Measurements from ENCODE around the gene KSR2.

KSR2 gene

DNA sequence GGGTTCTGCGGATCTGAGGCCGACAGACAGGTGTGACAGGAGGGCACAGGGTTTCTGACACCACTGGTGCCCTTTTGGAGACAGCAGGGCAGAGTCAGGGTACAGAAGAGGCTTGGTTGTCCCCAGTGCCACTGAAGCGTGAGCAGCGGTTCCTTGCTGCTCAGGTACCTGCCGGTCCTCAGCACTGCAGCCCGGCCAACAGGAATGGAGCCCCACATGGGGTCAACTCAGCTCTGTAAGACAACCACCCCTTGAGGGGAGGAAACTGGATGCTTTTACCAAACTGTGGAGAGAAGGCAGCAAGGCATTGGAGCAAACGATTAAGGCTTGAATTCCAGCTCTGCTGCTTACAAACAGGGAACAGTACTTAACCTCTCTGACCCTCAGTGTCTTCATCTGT is 361.0 kb downstream of the KSR2 start:
- no peak for DNase-seq (ENCODE audit: low read depth)
- no peak overlapping the region for H3K4me3 ChIP-seq (ENCODE audit: low read length)
- no peak for TF ChIP-seq CTCF (conservative IDR thresholded peaks at IDR 0.05; ENCODE audit: low read length)

DNA sequence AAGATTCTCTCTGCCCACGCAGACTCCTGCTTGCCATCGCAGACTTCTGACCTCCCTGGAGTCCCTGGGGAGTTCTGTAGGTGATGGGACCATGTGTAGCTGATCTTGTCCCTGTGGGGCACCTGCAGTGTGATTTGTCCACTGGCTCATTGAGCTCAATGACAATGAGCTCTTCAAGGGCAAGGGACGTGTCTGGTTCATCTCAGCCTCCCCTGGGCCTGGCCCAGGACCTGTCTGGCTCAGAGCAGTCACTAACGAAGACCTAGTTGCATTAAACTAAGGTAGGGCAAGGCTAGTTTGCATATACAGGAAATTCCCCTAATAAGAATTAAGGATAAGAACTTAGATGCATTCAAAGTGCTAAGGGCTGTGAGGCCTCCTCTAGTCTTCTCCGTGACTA is 361.8 kb downstream of the KSR2 start:
- TF ChIP-seq CTCF (conservative IDR thresholded peaks at IDR 0.05; ENCODE audit: low read length): no peak
- no peak overlapping the region for H3K4me3 ChIP-seq (ENCODE audit: low read length)
- no peak for DNase-seq (ENCODE audit: low read depth)

DNA sequence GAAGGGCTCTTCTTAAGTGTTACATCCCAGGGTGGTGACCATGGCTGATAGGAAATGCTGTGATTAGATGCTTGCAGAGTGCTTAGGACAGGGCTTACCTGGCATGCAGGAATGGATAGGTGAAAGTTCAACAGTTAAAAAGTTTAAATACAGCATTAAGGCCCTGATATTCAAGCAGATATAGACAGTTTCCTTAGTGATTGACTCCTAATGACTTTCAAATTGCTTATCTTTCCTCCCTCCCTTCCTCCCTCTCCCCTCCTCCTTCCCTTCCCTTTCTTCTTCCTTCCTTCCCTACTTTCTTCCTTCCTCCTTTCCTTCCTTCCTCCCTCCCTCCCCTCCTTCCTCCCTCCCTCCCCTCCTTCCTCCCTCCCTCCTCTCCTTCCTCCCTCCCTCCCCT is 362.8 kb downstream of the KSR2 start:
- no peak for TF ChIP-seq CTCF (conservative IDR thresholded peaks at IDR 0.05; ENCODE audit: low read length)
- DNase-seq (ENCODE audit: low read depth): no peak
- H3K4me3 ChIP-seq (ENCODE audit: low read length): no peak overlapping the region

GRCh38 chr12:117603316-117604113 is 365.3 kb downstream of the KSR2 start:
- no peak for TF ChIP-seq CTCF (conservative IDR thresholded peaks at IDR 0.05; ENCODE audit: low read length)
- H3K4me3 ChIP-seq (ENCODE audit: low read length): no peak overlapping the region
- no peak for DNase-seq (ENCODE audit: low read depth)

DNA sequence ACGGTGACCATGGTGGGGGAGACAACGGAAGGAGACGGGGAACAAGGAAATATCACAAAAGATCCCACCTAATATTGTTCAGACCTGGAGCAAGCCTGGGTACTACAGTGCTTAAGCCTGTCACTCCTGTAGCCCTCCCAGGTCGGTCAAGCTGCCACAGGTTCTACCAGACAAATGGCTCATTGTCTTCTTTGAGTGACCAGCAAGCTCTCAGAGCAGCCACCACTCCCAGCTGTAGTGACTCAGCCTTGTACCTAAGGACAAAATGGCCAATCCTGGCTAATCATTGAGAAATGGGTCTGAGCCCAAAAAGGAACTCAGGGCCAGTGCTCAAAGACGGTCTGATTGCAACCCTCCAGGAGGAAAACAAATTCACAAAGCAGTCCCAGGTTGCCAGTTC is 368.9 kb downstream of the KSR2 start:
- H3K4me3 ChIP-seq (ENCODE audit: low read length): no peak overlapping the region
- no peak for TF ChIP-seq CTCF (conservative IDR thresholded peaks at IDR 0.05; ENCODE audit: low read length)
- no peak for DNase-seq (ENCODE audit: low read depth)

DNA sequence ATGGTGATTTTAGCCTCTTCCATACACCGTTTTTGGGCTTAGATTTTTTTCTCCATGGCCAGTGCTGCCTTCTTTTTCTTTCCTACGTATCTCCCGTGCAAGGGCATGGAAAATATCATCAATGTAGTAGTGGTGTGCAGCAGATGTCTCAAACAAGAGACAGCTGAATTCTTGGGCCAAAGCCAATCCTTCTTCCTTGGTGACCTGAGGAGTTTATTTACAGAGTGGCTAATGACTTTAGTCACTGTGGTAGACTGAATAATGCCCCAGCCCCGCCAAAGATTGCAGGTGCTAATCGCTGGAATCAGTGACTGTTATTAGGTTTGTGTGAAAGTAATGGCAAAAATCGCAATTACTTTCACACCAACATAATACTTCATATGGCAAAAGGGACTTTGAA is 371.8 kb downstream of the KSR2 start:
- peak; percentile 26 for DNase-seq (ENCODE audit: low read depth)
- H3K4me3 ChIP-seq (ENCODE audit: low read length): no peak overlapping the region
- no peak for TF ChIP-seq CTCF (conservative IDR thresholded peaks at IDR 0.05; ENCODE audit: low read length)

GRCh38 chr12:117595751-117596150 is 373.0 kb downstream of the KSR2 start:
- no peak for DNase-seq (ENCODE audit: low read depth)
- no peak overlapping the region for H3K4me3 ChIP-seq (ENCODE audit: low read length)
- TF ChIP-seq CTCF (conservative IDR thresholded peaks at IDR 0.05; ENCODE audit: low read length): no peak
